ENCODE data around the gene TFDP2.

- TF ChIP-seq CTCF (IDR thresholded peaks at IDR 0.05) (no peak), POLR2A (IDR thresholded peaks at IDR 0.05) (no peak), EP300 (IDR thresholded peaks at IDR 0.05) (no peak), POLR2AphosphoS5 (IDR thresholded peaks at IDR 0.05) (no peak)
These were observed 211.3 kb downstream of the TFDP2 start for GRCh38 chr3:141938011-141938500.
